ENCODE measurements around the gene SYT12.

DNA sequence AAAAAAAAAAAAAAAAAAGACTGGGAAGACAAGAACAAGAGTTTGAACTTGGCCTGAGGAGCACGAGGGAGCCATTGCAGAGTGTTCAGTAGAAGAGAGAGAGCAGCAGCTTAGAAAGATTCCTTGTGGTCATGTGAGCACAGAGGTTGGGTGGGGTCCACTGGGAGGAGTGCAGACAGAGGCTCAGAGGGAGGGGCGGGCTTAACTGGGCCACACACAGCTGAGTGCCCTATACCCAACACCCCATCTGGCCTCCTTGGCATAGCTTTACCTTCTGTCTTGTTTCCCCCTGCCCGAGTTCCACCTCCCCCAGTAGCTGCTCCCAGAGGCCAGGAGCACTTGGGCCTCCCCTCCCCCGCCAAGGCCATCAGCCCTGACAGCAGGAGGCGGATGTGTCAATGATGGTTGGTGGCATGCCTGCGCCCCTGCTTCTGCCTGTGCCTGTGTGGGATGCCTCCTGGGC, 35.7 kb upstream of the SYT12 start:
- TF ChIP-seq, protein P1, sequence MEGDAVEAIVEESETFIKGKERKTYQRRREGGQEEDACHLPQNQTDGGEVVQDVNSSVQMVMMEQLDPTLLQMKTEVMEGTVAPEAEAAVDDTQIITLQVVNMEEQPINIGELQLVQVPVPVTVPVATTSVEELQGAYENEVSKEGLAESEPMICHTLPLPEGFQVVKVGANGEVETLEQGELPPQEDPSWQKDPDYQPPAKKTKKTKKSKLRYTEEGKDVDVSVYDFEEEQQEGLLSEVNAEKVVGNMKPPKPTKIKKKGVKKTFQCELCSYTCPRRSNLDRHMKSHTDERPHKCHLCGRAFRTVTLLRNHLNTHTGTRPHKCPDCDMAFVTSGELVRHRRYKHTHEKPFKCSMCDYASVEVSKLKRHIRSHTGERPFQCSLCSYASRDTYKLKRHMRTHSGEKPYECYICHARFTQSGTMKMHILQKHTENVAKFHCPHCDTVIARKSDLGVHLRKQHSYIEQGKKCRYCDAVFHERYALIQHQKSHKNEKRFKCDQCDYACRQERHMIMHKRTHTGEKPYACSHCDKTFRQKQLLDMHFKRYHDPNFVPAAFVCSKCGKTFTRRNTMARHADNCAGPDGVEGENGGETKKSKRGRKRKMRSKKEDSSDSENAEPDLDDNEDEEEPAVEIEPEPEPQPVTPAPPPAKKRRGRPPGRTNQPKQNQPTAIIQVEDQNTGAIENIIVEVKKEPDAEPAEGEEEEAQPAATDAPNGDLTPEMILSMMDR (IDR thresholded peaks at IDR 0.05), result no peak
- TF ChIP-seq ZFX (IDR thresholded peaks at IDR 0.05; ENCODE audit: borderline replicate concordance), result no peak

Measured in 22Rv1 (cell line).